Activated B cell treated with CpG ODN at 0.5 μM for 24 hours (primary cell): ENCODE measurements around the gene ING4. TPM values are rescaled to one million over a fixed set of nuclear protein-coding genes. Genes with fewer than 3 reads are reported as not detected.
A peak's percentile ranks its signal among the peaks of the same experiment; 100 is the strongest.

Experiments
- ATAC-seq: fragments of 200-7000 bp; cut with Tn5 transposase; one replicate; pipeline ENCODE4 v1.10.0; 2021; ENCODE audit warnings: low read depth, mild to moderate bottlenecking, moderate library complexity
- CTCF ChIA-PET: fragments of 350-600 bp; sonication (Branson Sonifier 250); formaldehyde crosslinking; loops from one replicate; lab custom pipeline; 2021; ENCODE audit warnings: antibody characterized with exemption; lab: Charles Lee
- POLR2A ChIA-PET: fragments of 350-600 bp; sonication (Branson Sonifier 250); formaldehyde crosslinking; loops from one replicate; lab custom pipeline; 2021; ENCODE audit warnings: antibody characterized with exemption; lab: Charles Lee
- DNase-seq: peaks from one replicate; pipeline ENCODE4 v3.0.0; 2022
- H3K27ac Mint-ChIP-seq: one replicate; pipeline ENCODE4 v1.8.0; 2020; ENCODE audit warnings: mixed read lengths
- H3K27me3 Mint-ChIP-seq: one replicate; pipeline ENCODE4 v1.8.0; 2021; ENCODE audit warnings: mixed read lengths
- H3K36me3 Mint-ChIP-seq: one replicate; pipeline ENCODE4 v1.8.0; 2021; ENCODE audit warnings: low read depth, mixed read lengths
- H3K4me1 Mint-ChIP-seq: one replicate; pipeline ENCODE4 v1.8.0; 2021; ENCODE audit warnings: mixed read lengths
- H3K4me3 Mint-ChIP-seq: one replicate; pipeline ENCODE4 v1.8.0; 2020; ENCODE audit warnings: mild to moderate bottlenecking, mixed read lengths
- H3K9me3 Mint-ChIP-seq: one replicate; pipeline ENCODE4 v1.8.0; 2020; ENCODE audit warnings: mixed read lengths
- CTCF ChIP-seq: fragments of 200-600 bp; IDR thresholded peaks from one replicate; pipeline ENCODE4 v1.8.0; 2022; ENCODE audit warnings: antibody characterized with exemption, mild to moderate bottlenecking
- intact Hi-C: fragments of 100-400 bp; cut with micrococcal nuclease; formaldehyde crosslinking; loops from one replicate; pipeline ENCODE4 v1.15.1; 2024
- total RNA-seq: library from RNA; stranded (reverse); gene quantifications from 2 replicates; pipeline ENCODE4 v1.2.3, GENCODE V29; 2022

The ING4 gene
- total RNA-seq, 1 donor from 2014 or later, result 39.2 TPM

GRCh38 chr12:6697584-6698351 lies 34.8 kb upstream of the ING4 start:
- peak overlapping the region; percentile 74 for H3K27ac Mint-ChIP-seq
- no peaks in the 10 kb centered on the region for H3K9me3 Mint-ChIP-seq
- intact Hi-C loops, result loop anchor here (1.0 to 2.0 kb wide), 5 partner anchors 8 to 143 kb away; partner anchors contain the start of genes COPS7A, MLF2 and ZNF384
- peak overlapping the region; percentile 42 for H3K4me3 Mint-ChIP-seq
- ATAC-seq (no peak), DNase-seq (no peak)
- peaks cover 60% of the 10 kb centered on the region for H3K4me1 Mint-ChIP-seq
- ChIA-PET CTCF (interaction anchor here (0.9 to 1.2 kb wide), 6 partner anchors 13 to 144 kb away, joined by 3 to 5 read pairs (median 4); partner anchors contain the start of gene COPS7A), POLR2A (interaction anchor here (0.5 to 4.1 kb wide), 18 partner anchors 9 to 236 kb away, joined by 3 to 76 read pairs (median 4); partner anchors contain the start of genes COPS7A, GAPDH, LPAR5 and MLF2)
- H3K36me3 Mint-ChIP-seq, result no peaks in the 10 kb centered on the region
- TF ChIP-seq CTCF, result no peak
- peaks cover 18% of the 10 kb centered on the region for H3K27me3 Mint-ChIP-seq

GRCh38 chr12:6696690-6697583 lies 34.0 kb upstream of the ING4 start:
- peak overlapping the region; percentile 42 for H3K4me3 Mint-ChIP-seq
- peaks cover 11% of the 10 kb centered on the region for H3K27me3 Mint-ChIP-seq
- ChIA-PET POLR2A (interaction anchor here (0.5 to 4.1 kb wide), 21 partner anchors 8 to 245 kb away, joined by 3 to 76 read pairs (median 4); partner anchors contain the start of genes ACRBP, CDCA3, COPS7A and GAPDH), CTCF (interaction anchor here (0.8 to 1.0 kb wide), 4 partner anchors 87 to 144 kb away, joined by 3 to 4 read pairs (median 4); no protein-coding TSS in a partner anchor)
- H3K9me3 Mint-ChIP-seq, result no peaks in the 10 kb centered on the region
- peak overlapping the region; percentile 74 for H3K27ac Mint-ChIP-seq
- H3K36me3 Mint-ChIP-seq, result no peaks in the 10 kb centered on the region
- peaks cover 58% of the 10 kb centered on the region for H3K4me1 Mint-ChIP-seq
- ATAC-seq (peak; percentile 88), DNase-seq (peak; percentile 25)
- intact Hi-C loops, result loop anchor here (1.0 to 2.0 kb wide), 4 partner anchors 8 to 80 kb away; partner anchors contain the start of genes COPS7A, MLF2 and ZNF384
- TF ChIP-seq CTCF, result no peak

- intact Hi-C loops, result loop anchor here (2.0 kb wide), 2 partner anchors 29 to 57 kb away; partner anchors contain the start of genes COPS7A and MLF2
- CTCF ChIA-PET, result interaction anchor here (1.0 kb wide), 1 partner anchor 29 kb away, joined by 4 read pairs; the partner anchor contains the start of gene COPS7A
- no peak for DNase-seq
- Mint-ChIP-seq H3K9me3 (no peaks in the 10 kb centered on the region), H3K4me1 (peaks cover 48% of the 10 kb centered on the region), H3K27me3 (no peaks in the 10 kb centered on the region), H3K4me3 (no peak overlapping the region), H3K27ac (peak overlapping the region; percentile 65), H3K36me3 (no peaks in the 10 kb centered on the region)
- ATAC-seq, result no peak
- POLR2A ChIA-PET, result interaction anchor here (0.7 to 4.1 kb wide), 11 partner anchors 13 to 156 kb away, joined by 3 to 76 read pairs (median 5); partner anchors contain the start of genes ACRBP, CDCA3, COPS7A and LPAR5
- no peak for TF ChIP-seq CTCF
Observed at GRCh38 chr12:6695313-6696045, 32.6 kb upstream of the ING4 start.

GRCh38 chr12:6694701-6695100 lies 31.8 kb upstream of the ING4 start:
- ATAC-seq, result no peak
- H3K36me3 Mint-ChIP-seq, result peaks cover under 1% of the 10 kb centered on the region
- peaks cover 53% of the 10 kb centered on the region for H3K4me1 Mint-ChIP-seq
- H3K4me3 Mint-ChIP-seq, result no peak overlapping the region
- TF ChIP-seq CTCF, result no peak
- intact Hi-C loops, result no loop called here
- DNase-seq, result no peak
- POLR2A ChIA-PET, result interaction anchor here (0.6 to 4.1 kb wide), 2 partner anchors 29 to 1242 kb away, joined by 4 to 76 read pairs; partner anchors contain the start of gene COPS7A
- H3K27ac Mint-ChIP-seq, result no peak overlapping the region
- H3K27me3 Mint-ChIP-seq, result no peaks in the 10 kb centered on the region
- CTCF ChIA-PET, result no interaction called here
- no peaks in the 10 kb centered on the region for H3K9me3 Mint-ChIP-seq
